Caco-2 (cell line): ENCODE data around the gene KRTAP4-11. TPM values are rescaled to one million over a fixed set of nuclear protein-coding genes. Genes with fewer than 3 reads are reported as not detected.
"Not testable (repeated sequence)": the region's sequence is repeated elsewhere in the genome, so short reads cannot be mapped to it uniquely, and the experiment has no call there.

Source experiments
- Bru-seq: library from RNA; stranded (reverse); fragments of 400-500 nt; gene quantifications from one replicate; lab custom pipeline; 2021; lab: Mats Ljungman, UMichigan
- BruChase-seq, 2 experiments: library from RNA; stranded (reverse); fragments of 400-500 nt; gene quantifications; one replicate each; lab custom pipeline; 2021; lab: Mats Ljungman, UMichigan
- BruUV-seq: library from RNA; stranded (reverse); fragments of 400-500 nt; replicated peaks from 2 replicates; lab custom pipeline; 2021; lab: Mats Ljungman, UMichigan
- CTCF ChIA-PET: fragments of 300-600 bp; sonication (Branson Sonifier 250); formaldehyde crosslinking; loops from one replicate; lab custom pipeline; 2022; ENCODE audit warnings: antibody characterized with exemption; lab: Charles Lee
- POLR2A ChIA-PET: fragments of 300-600 bp; sonication (Branson Sonifier 250); formaldehyde crosslinking; loops from one replicate; lab custom pipeline; 2022; ENCODE audit warnings: antibody characterized with exemption; lab: Charles Lee
- DNase-seq, 2 experiments: peaks; one replicate each; pipeline versions ENCODE4 v3.0.0 to v3.0.0-alpha.2; 2020 to 2022
- H3K27me3 ChIP-seq: replicated peaks from 2 replicates; pipeline ENCODE4 v1.6.0; 2011; ENCODE audit warnings: low read length; ENCODE audit not compliant: control insufficient read depth, insufficient read depth
- H3K36me3 ChIP-seq: 2 replicates; pipeline ENCODE4 v1.5.1; 2011; ENCODE audit warnings: low read length; ENCODE audit not compliant: control insufficient read depth, insufficient read depth
- H3K4me1 ChIP-seq: fragments of 250-450 bp; sonication (Bioruptor Pico); 2 replicates; pipeline ENCODE4 v1.5.1; 2020; ENCODE audit warnings: mild to moderate bottlenecking
- H3K4me3 ChIP-seq: 2 replicates; pipeline ENCODE4 v1.5.1; 2011; ENCODE audit warnings: low read depth, mild to moderate bottlenecking, control low read depth, low read length
- H3K9me3 ChIP-seq: fragments of 250-450 bp; sonication (Bioruptor Pico); 2 replicates; pipeline ENCODE4 v1.5.1; 2020; ENCODE audit warnings: mild to moderate bottlenecking, moderate library complexity
- H3K27ac Mint-ChIP-seq: one replicate; pipeline ENCODE4 v1.8.0; 2022; ENCODE audit warnings: mixed read lengths; ENCODE audit not compliant: unreplicated experiment
- H3K27me3 Mint-ChIP-seq: one replicate; pipeline ENCODE4 v1.8.0; 2022; ENCODE audit warnings: mixed read lengths; ENCODE audit not compliant: insufficient read depth, unreplicated experiment
- H3K36me3 Mint-ChIP-seq: one replicate; pipeline ENCODE4 v1.8.0; 2022; ENCODE audit warnings: mild to moderate bottlenecking, mixed read lengths; ENCODE audit not compliant: insufficient read depth, unreplicated experiment
- H3K4me1 Mint-ChIP-seq: one replicate; pipeline ENCODE4 v1.8.0; 2022; ENCODE audit warnings: low read depth, mixed read lengths; ENCODE audit not compliant: unreplicated experiment
- H3K4me3 Mint-ChIP-seq: one replicate; pipeline ENCODE4 v1.8.0; 2022; ENCODE audit warnings: mild to moderate bottlenecking, moderate library complexity, mixed read lengths; ENCODE audit not compliant: unreplicated experiment
- H3K9me3 Mint-ChIP-seq: one replicate; pipeline ENCODE4 v1.8.0; 2022; ENCODE audit warnings: mixed read lengths; ENCODE audit not compliant: unreplicated experiment
- CTCF ChIP-seq, 2 experiments: fragments of 200-600 bp in 1 of 2; IDR thresholded peaks; 1 replicate in 1 of 2; 2 replicates in 1 of 2; pipeline versions ENCODE4 v1.5.1 to v1.8.0; 2011 to 2022; ENCODE audit warnings: antibody characterized with exemption in 1 of 2, control low read depth in 1 of 2, inconsistent platforms in 1 of 2, low read depth in 1 of 2, low read length in 1 of 2, mild to moderate bottlenecking in 1 of 2, moderate library complexity in 1 of 2; ENCODE audit not compliant: insufficient read depth in 1 of 2, severe bottlenecking in 1 of 2, unreplicated experiment in 1 of 2
- intact Hi-C: fragments of 100-400 bp; cut with micrococcal nuclease; formaldehyde crosslinking; loops from one replicate; pipeline ENCODE4 v1.10.0; 2022; ENCODE audit not compliant: unreplicated experiment
- long read RNA-seq: library from polyadenylated mRNA; stranded (forward); transcript quantifications from one replicate; pipeline ENCODE4 v2.0.0, GENCODE V29; 2022
- total RNA-seq: library from RNA; stranded (reverse); gene quantifications from 2 replicates; pipeline ENCODE4 v1.2.3, GENCODE V29; 2022

KRTAP4-11 gene
- total RNA-seq (not detected in 2 replicates), Bru-seq, nascent RNA (not detected), BruChase-seq, experiment 1, labeled RNA remaining after a 2-hour chase (not detected), BruChase-seq, experiment 2, labeled RNA remaining after a 6-hour chase (not detected)
- long read RNA-seq = 0 reads

- H3K36me3 Mint-ChIP-seq, H3K9me3 ChIP-seq, H3K4me3 Mint-ChIP-seq, H3K27me3 Mint-ChIP-seq, CTCF ChIA-PET, H3K4me1 Mint-ChIP-seq, POLR2A ChIA-PET, H3K36me3 ChIP-seq, H3K4me1 ChIP-seq, DNase-seq, H3K27me3 ChIP-seq, H3K27ac Mint-ChIP-seq, H3K4me3 ChIP-seq, H3K9me3 Mint-ChIP-seq, BruUV-seq, intact Hi-C loops: not testable (repeated sequence)
Measured at GRCh38 chr17:41117846-41118386, at the start of gene KRTAP4-11. Gene KRTAP4-11, minus strand, starts transcription at chr17:41118373. Its CDS starts 58 bp downstream, at chr17:41118315.

GRCh38 chr17:41167561-41167960, 49.4 kb upstream of the KRTAP4-11 start:
- H3K4me1 Mint-ChIP-seq = no peaks in the 10 kb centered on the region
- no TSS peak for BruUV-seq
- TF ChIP-seq CTCF (IDR thresholded peaks at IDR 0.05; ENCODE audit: insufficient read depth in 1 of 2, low read depth in 1 of 2, low read length in 1 of 2, severe bottlenecking in 1 of 2, unreplicated experiment in 1 of 2) = no peak
- no peak overlapping the region for H3K27ac Mint-ChIP-seq
- Histone ChIP-seq H3K4me1 (no peaks in the 10 kb centered on the region), H3K9me3 (no peaks in the 10 kb centered on the region), H3K36me3 (no peaks in the 10 kb centered on the region), H3K27me3 (no peaks in the 10 kb centered on the region), H3K4me3 (no peak overlapping the region)
- DNase-seq = no peak
- no peaks in the 10 kb centered on the region for H3K9me3 Mint-ChIP-seq
- H3K36me3 Mint-ChIP-seq = no peaks in the 10 kb centered on the region
- no peak overlapping the region for H3K4me3 Mint-ChIP-seq
- intact Hi-C loops = no loop called here
- POLR2A ChIA-PET = no interaction called here
- no peaks in the 10 kb centered on the region for H3K27me3 Mint-ChIP-seq
- CTCF ChIA-PET = no interaction called here

- H3K4me1 Mint-ChIP-seq = no peaks in the 10 kb centered on the region
- H3K9me3 ChIP-seq = no peaks in the 10 kb centered on the region
- no peak for TF ChIP-seq CTCF (IDR thresholded peaks at IDR 0.05; ENCODE audit: insufficient read depth in 1 of 2, low read depth in 1 of 2, low read length in 1 of 2, severe bottlenecking in 1 of 2, unreplicated experiment in 1 of 2)
- no peaks in the 10 kb centered on the region for H3K27me3 Mint-ChIP-seq
- BruUV-seq = no TSS peak
- no peaks in the 10 kb centered on the region for H3K27me3 ChIP-seq
- no peaks in the 10 kb centered on the region for H3K9me3 Mint-ChIP-seq
- DNase-seq = no peak
- no peak overlapping the region for H3K27ac Mint-ChIP-seq
- H3K4me3 ChIP-seq = no peak overlapping the region
- H3K36me3 ChIP-seq = no peaks in the 10 kb centered on the region
- no peak overlapping the region for H3K4me3 Mint-ChIP-seq
- ChIA-PET CTCF (no interaction called here), POLR2A (no interaction called here)
- no peaks in the 10 kb centered on the region for H3K4me1 ChIP-seq
- intact Hi-C loops = no loop called here
- H3K36me3 Mint-ChIP-seq = no peaks in the 10 kb centered on the region
Measured at GRCh38 chr17:41163828-41164227, 45.7 kb upstream of the KRTAP4-11 start.
